NT2/D1 (cell line): Measurements from ENCODE around the gene ERG.

Experiments used
- DNase-seq: peaks from one replicate; pipeline ENCODE4 v3.0.0-alpha.2; 2011; ENCODE audit warnings: low read depth, low spot score
- H3K27me3 ChIP-seq: 2 replicates; pipeline ENCODE4 v1.6.0; 2011; ENCODE audit warnings: mild to moderate bottlenecking; ENCODE audit not compliant: insufficient read length, insufficient read depth
- H3K36me3 ChIP-seq: 2 replicates; pipeline ENCODE4 v1.6.1; 2011; ENCODE audit warnings: mild to moderate bottlenecking, low read length, mixed read lengths; ENCODE audit not compliant: insufficient read depth, insufficient read length
- H3K4me1 ChIP-seq: 2 replicates; pipeline ENCODE4 v1.5.1; 2011; ENCODE audit not compliant: insufficient read depth, insufficient read length
- H3K4me3 ChIP-seq: 2 replicates; pipeline ENCODE4 v1.5.1; 2011; ENCODE audit warnings: low read depth; ENCODE audit not compliant: insufficient read length
- H3K9ac ChIP-seq: 2 replicates; pipeline ENCODE4 v1.6.0; 2011; ENCODE audit warnings: low read depth; ENCODE audit not compliant: insufficient read length
- H3K9me3 ChIP-seq: 2 replicates; pipeline ENCODE4 v1.5.1; 2011; ENCODE audit warnings: mild to moderate bottlenecking, low read length; ENCODE audit not compliant: insufficient read depth
- SUZ12 ChIP-seq: IDR thresholded peaks from 2 replicates; pipeline ENCODE4 v1.6.1; 2011; ENCODE audit not compliant: insufficient read length, insufficient read depth; ENCODE audit errors: extremely low read depth
- YY1 ChIP-seq: IDR thresholded peaks from 2 replicates; pipeline ENCODE4 v1.6.1; 2011; ENCODE audit not compliant: insufficient read length, insufficient read depth
- ZNF274 ChIP-seq: IDR thresholded peaks from 2 replicates; pipeline ENCODE4 v1.6.1; 2011; ENCODE audit warnings: mild to moderate bottlenecking, low read depth, low read length

ERG gene

DNA sequence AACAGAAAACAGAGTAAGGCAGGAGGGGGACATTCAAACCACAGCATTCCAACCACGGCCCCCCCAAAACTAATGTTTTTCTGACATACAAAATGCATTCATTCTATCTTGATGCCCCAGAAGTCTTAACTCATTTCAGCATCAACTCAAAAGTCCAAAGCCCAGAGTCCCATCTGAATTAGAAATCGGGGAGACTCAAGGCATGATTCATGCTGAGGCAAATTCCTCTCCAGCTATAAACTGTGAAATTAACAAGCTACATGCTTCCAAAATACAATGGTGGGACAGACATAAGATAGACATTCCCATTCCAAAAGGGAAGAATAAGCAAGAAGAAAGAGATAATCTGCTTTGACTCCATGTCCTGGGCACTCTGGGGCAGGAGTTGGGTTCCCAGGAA lies 167.6 kb downstream of the ERG start:
- Histone ChIP-seq H3K4me3 (no peak overlapping the region), H3K4me1 (peaks cover 4% of the 10 kb centered on the region), H3K9ac (no peak overlapping the region), H3K27me3 (no peaks in the 10 kb centered on the region), H3K36me3 (no peaks in the 10 kb centered on the region), H3K9me3 (no peaks in the 10 kb centered on the region)
- no peak for DNase-seq
- no peak for TF ChIP-seq SUZ12
- TF ChIP-seq YY1, result no peak
- TF ChIP-seq ZNF274, result no peak
